ENCODE measurements around the gene KRTAP5-9.

- no peak for TF ChIP-seq POLR2AphosphoS5 (IDR thresholded peaks at IDR 0.05; ENCODE audit: low read depth, low read length)
- no peak for TF ChIP-seq POLR2A (IDR thresholded peaks at IDR 0.05; ENCODE audit: low read depth, low read length)
- no peak for TF ChIP-seq POU2F2 (IDR thresholded peaks at IDR 0.05; ENCODE audit: low read depth, low read length)
- TF ChIP-seq SPI1 (IDR thresholded peaks at IDR 0.05; ENCODE audit: low read depth, low read length): no peak
- no peak for TF ChIP-seq TAF1 (IDR thresholded peaks at IDR 0.05; ENCODE audit: low read depth, low read length)
- no peak for TF ChIP-seq PAX5 (IDR thresholded peaks at IDR 0.05; ENCODE audit: insufficient read depth, low read length, severe bottlenecking)
These were observed 9.2 kb upstream of the KRTAP5-9 start for GRCh38 chr11:71539017-71539416.
